GM12878 (cell line): ENCODE results near the gene P2RX4. TPM values are rescaled to one million over a fixed set of nuclear protein-coding genes. Genes with fewer than 3 reads are reported as not detected.

Experiments
- ATAC-seq: fragments of 200-7000 bp; cut with Tn5 transposase; 3 replicates; pipeline ENCODE4 v1.9.1; 2020; ENCODE audit warnings: mild to moderate bottlenecking, moderate library complexity
- BruUV-seq: library from RNA; stranded (reverse); fragments of 400-500 nt; replicated peaks from 2 replicates; lab custom pipeline; 2021; lab: Mats Ljungman, UMichigan
- CTCF ChIA-PET: fragments of 300-600 bp; sonication (Branson Sonifier 250); formaldehyde crosslinking; extraction: SDS; loops from one replicate; lab custom pipeline; 2021; ENCODE audit warnings: inconsistent platforms; lab: Yijun Ruan, JAX
- POLR2A ChIA-PET: fragments of 350-600 bp; formaldehyde crosslinking; extraction: SDS; loops from one replicate; lab custom pipeline; 2021; ENCODE audit warnings: inconsistent platforms; lab: Charles Lee
- RAD21 ChIA-PET: fragments of 300-600 bp; sonication (Branson Sonifier 250); formaldehyde crosslinking; loops from one replicate; lab custom pipeline; 2023; ENCODE audit warnings: antibody characterized with exemption; ENCODE audit not compliant: unreplicated experiment; lab: Charles Lee
- SMC1A ChIA-PET: fragments of 300-600 bp; sonication (Branson Sonifier 250); formaldehyde crosslinking; loops from one replicate; lab custom pipeline; 2023; ENCODE audit not compliant: unreplicated experiment, uncharacterized antibody; lab: Charles Lee
- DNase-seq: peaks from one replicate; pipeline ENCODE4 v3.0.0-alpha.2; 2011; ENCODE audit warnings: low read depth, low spot score
- FAIRE-seq: peaks from 3 replicates; lab custom pipeline; 2011; peaks lifted over from hg19 to GRCh38; lab: Jason Lieb, UNC
- H2AFZ ChIP-seq: 2 replicates; pipeline ENCODE4 v1.6.0; 2011; ENCODE audit warnings: low read depth, low read length, control low read depth; ENCODE audit not compliant: control insufficient read depth
- H3K27ac ChIP-seq: 2 replicates; pipeline ENCODE4 v1.5.1; 2011; ENCODE audit warnings: control low read depth; ENCODE audit not compliant: control insufficient read depth, insufficient read depth
- H3K27me3 ChIP-seq, 2 experiments: replicated peaks in 1 of 2; 2 replicates each; pipeline versions ENCODE4 v1.6.0 to v1.6.1; 2011; ENCODE audit warnings: low read length in 1 of 2; ENCODE audit not compliant: control insufficient read depth in 2 of 2, insufficient read depth in 2 of 2
- H3K36me3 ChIP-seq, 2 experiments: 2 replicates each; pipeline ENCODE4 v1.5.1; 2011; ENCODE audit warnings: low read length in 1 of 2; ENCODE audit not compliant: control insufficient read depth in 2 of 2, insufficient read depth in 2 of 2
- H3K4me1 ChIP-seq: 2 replicates; pipeline ENCODE4 v1.6.1; 2011; ENCODE audit warnings: mild to moderate bottlenecking, low read length, moderate library complexity, mixed read lengths; ENCODE audit not compliant: control insufficient read depth, insufficient read depth
- H3K4me2 ChIP-seq: 2 replicates; pipeline ENCODE4 v1.6.0; 2011; ENCODE audit warnings: control low read depth; ENCODE audit not compliant: control insufficient read depth, insufficient read depth
- H3K4me3 ChIP-seq: fragments of 200-600 bp; sonication (generic); 2 replicates; pipeline ENCODE4 v1.5.1; 2016
- H3K79me2 ChIP-seq: 2 replicates; pipeline ENCODE4 v1.6.0; 2011; ENCODE audit warnings: low read length; ENCODE audit not compliant: control insufficient read depth, insufficient read depth
- H3K9ac ChIP-seq: 2 replicates; pipeline ENCODE4 v1.8.0; 2011; ENCODE audit warnings: low read length, control low read depth, mixed read lengths; ENCODE audit not compliant: control insufficient read depth, insufficient read depth
- H3K9me3 ChIP-seq: replicated peaks from 3 replicates; pipeline ENCODE4 v1.5.1; 2011; ENCODE audit warnings: mild to moderate bottlenecking, low read length; ENCODE audit not compliant: control insufficient read depth, insufficient read depth
- H4K20me1 ChIP-seq: 2 replicates; pipeline ENCODE4 v1.6.0; 2011; ENCODE audit not compliant: control insufficient read depth, insufficient read depth
- SIN3A ChIP-seq: IDR thresholded peaks from 2 replicates; pipeline ENCODE4 v1.6.1; 2012; ENCODE audit warnings: low read depth, low read length, improper control_type of control experiment
- TCF12 ChIP-seq: IDR thresholded peaks from 2 replicates; pipeline ENCODE4 v1.6.1; 2011; ENCODE audit warnings: low read depth, mild to moderate bottlenecking, low read length
- ZBTB33 ChIP-seq: fragments of 450-650 bp; IDR thresholded peaks from 2 replicates; pipeline ENCODE4 v1.6.1; 2017; ENCODE audit warnings: mild to moderate bottlenecking
- ZNF207 ChIP-seq: fragments of 450-650 bp; IDR thresholded peaks from 2 replicates; pipeline ENCODE4 v1.6.1; 2014; ENCODE audit warnings: antibody characterized with exemption, mild to moderate bottlenecking, borderline replicate concordance
- ZNF384 ChIP-seq: IDR thresholded peaks from 2 replicates; pipeline ENCODE4 v1.6.1; 2012; ENCODE audit warnings: low read depth, mild to moderate bottlenecking, low read length, improper control_type of control experiment, borderline replicate concordance
- WGBS: methylation state at CpG from one replicate; pipeline ENCODE4 v1.1.6; 2016; ENCODE audit warnings: low lambda C conversion rate; ENCODE audit not compliant: insufficient replicate concordance, insufficient coverage; ENCODE audit errors: missing lambda C conversion rate; 5-methylcytosine and 5-hydroxymethylcytosine counted together
- in situ Hi-C: fragments of 300-500 bp; cut with MboI; formaldehyde crosslinking; loops from 9 replicates; pipeline ENCODE4 v1.14.3; 2018; ENCODE audit warnings: mixed read lengths
- intact Hi-C: fragments of 100-400 bp; cut with micrococcal nuclease; formaldehyde crosslinking; loops from one replicate; pipeline ENCODE4 v1.14.2; 2022; ENCODE audit not compliant: unreplicated experiment
- polyA plus RNA-seq, 11 experiments: library from polyadenylated mRNA; depleted of rRNA in 4 of 11; unstranded in 6 of 11; stranded (reverse) in 5 of 11; fragments of >200 nt; fragmentation: Nextera tagmentation in 4 of 11; fragmentation: Illumina TruSeq in 1 of 11; extraction: Ambion mirVana in 4 of 11; extraction: Trizol in 1 of 11; gene quantifications; 1 replicate in 1 of 11; 2 replicates in 10 of 11; pipeline versions ENCODE4 v1.2.1 to v1.2.3, GENCODE V29; 2011 to 2016; ENCODE audit warnings: inconsistent platforms in 2 of 11, missing spikeins in 2 of 11, low read depth in 1 of 11
- total RNA-seq, 4 experiments: library from RNA; depleted of rRNA in 3 of 4; stranded (reverse); fragments of >200 nt in 3 of 4; fragmentation: Illumina TruSeq in 1 of 4; extraction: Trizol in 1 of 4; gene quantifications; 2 replicates each; pipeline versions ENCODE4 v1.2.1 to v1.2.3, GENCODE V29; 2013 to 2021
- TF ChIP-seq, protein P1 (sequence below): IDR thresholded peaks from 2 replicates; pipeline ENCODE4 v1.6.1; 2011; ENCODE audit warnings: low read depth, low read length, improper control_type of control experiment, borderline replicate concordance

The P2RX4 gene
- total and polyA plus RNA-seq, 10 of the 15 experiments (the other 5 are each of a cell fraction or from before 2014, with no cell fraction given), result 9.0 to 43.4 (median 20.5) TPM

- RAD21 ChIA-PET, result interaction anchor here (1.2 kb wide), 2 partner anchors 8 to 10 kb away, joined by 3 read pairs; no protein-coding TSS in a partner anchor
- H3K4me1 ChIP-seq, result peaks cover 9% of the 10 kb centered on the region
- H4K20me1 ChIP-seq, result no peaks in the 10 kb centered on the region
- intact Hi-C loops, result no loop called here
- 68% methylated on average over 9 of the region's 9 CpGs for WGBS
- POLR2A ChIA-PET, result interaction anchor here (0.6 to 1.4 kb wide), 3 partner anchors 97 to 295 kb away, joined by 3 to 4 read pairs (median 4); no protein-coding TSS in a partner anchor
- DNase-seq (no peak), FAIRE-seq (no peak), ATAC-seq (no peak)
- in situ Hi-C loops, result no loop called here
- H3K27ac ChIP-seq, result no peak overlapping the region
- no peaks in the 10 kb centered on the region for H3K27me3 ChIP-seq
- no TSS peak for BruUV-seq
- H2AFZ ChIP-seq, result no peak overlapping the region
- SMC1A ChIA-PET, result interaction anchor here (1.1 kb wide), 1 partner anchor 14 kb away, joined by 6 read pairs; no protein-coding TSS in a partner anchor
- H3K4me2 ChIP-seq, result no peak overlapping the region
- H3K36me3 ChIP-seq, result no peaks in the 10 kb centered on the region
- CTCF ChIA-PET, result interaction anchor here (0.6 kb wide), 1 partner anchor 443 kb away, joined by 4 read pairs; no protein-coding TSS in a partner anchor
- no peak for TF ChIP-seq ZNF207
- no peak for TF ChIP-seq TCF12
- TF ChIP-seq ZNF384, result no peak
- no peak for TF ChIP-seq ZBTB33
- TF ChIP-seq, protein P1, sequence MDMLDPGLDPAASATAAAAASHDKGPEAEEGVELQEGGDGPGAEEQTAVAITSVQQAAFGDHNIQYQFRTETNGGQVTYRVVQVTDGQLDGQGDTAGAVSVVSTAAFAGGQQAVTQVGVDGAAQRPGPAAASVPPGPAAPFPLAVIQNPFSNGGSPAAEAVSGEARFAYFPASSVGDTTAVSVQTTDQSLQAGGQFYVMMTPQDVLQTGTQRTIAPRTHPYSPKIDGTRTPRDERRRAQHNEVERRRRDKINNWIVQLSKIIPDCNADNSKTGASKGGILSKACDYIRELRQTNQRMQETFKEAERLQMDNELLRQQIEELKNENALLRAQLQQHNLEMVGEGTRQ, result no peak
- TF ChIP-seq SIN3A, result no peak
- H3K79me2 ChIP-seq, result no peaks in the 10 kb centered on the region
- H3K4me3 ChIP-seq, result no peak overlapping the region
- no peaks in the 10 kb centered on the region; the same call in 1 of the 3 replicates for H3K9me3 ChIP-seq
- no peak overlapping the region for H3K9ac ChIP-seq
Measured at GRCh38 chr12:121189619-121190155, 20.2 kb upstream of the P2RX4 start.
